22Rv1 (cell line): ENCODE data around the gene ZSCAN30.

Experiments
- H3K27ac ChIP-seq: fragments of 450-650 bp; 2 replicates; pipeline ENCODE4 v1.5.1; 2017
- ZFX ChIP-seq: fragments of 450-650 bp; IDR thresholded peaks from 2 replicates; pipeline ENCODE4 v1.6.1; 2017; ENCODE audit warnings: antibody characterized with exemption, borderline replicate concordance
- TF ChIP-seq, protein P1 (sequence below): fragments of 450-650 bp; IDR thresholded peaks from 2 replicates; pipeline ENCODE4 v1.5.1; 2017; ENCODE audit warnings: mild to moderate bottlenecking

Gene ZSCAN30

DNA sequence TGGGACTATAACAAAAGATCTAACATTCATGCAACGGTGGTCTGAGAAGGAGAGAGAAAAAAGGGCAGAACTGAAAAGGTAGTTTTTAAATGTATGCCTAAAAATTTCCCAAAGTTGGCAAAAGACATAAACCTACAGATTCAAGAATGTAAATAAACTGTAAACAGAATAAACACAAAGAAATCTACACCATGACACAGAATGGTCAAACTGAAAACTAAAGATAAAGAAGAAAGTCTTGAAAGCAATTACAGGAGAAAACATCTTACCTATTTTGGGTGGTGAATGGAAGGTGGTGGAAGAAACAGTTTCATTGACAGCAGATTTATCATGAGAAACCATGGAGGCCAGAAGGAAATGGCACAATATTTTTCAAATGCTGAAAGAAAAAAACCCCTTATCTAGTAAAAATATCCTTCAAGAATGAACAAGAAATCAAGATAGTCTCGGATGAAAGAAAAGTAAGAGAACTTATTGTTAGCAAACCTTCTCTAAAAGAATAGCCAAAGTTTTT, 84.8 kb downstream of the ZSCAN30 start:
- no peak overlapping the region for H3K27ac ChIP-seq
- no peak for TF ChIP-seq ZFX
- TF ChIP-seq, protein P1, sequence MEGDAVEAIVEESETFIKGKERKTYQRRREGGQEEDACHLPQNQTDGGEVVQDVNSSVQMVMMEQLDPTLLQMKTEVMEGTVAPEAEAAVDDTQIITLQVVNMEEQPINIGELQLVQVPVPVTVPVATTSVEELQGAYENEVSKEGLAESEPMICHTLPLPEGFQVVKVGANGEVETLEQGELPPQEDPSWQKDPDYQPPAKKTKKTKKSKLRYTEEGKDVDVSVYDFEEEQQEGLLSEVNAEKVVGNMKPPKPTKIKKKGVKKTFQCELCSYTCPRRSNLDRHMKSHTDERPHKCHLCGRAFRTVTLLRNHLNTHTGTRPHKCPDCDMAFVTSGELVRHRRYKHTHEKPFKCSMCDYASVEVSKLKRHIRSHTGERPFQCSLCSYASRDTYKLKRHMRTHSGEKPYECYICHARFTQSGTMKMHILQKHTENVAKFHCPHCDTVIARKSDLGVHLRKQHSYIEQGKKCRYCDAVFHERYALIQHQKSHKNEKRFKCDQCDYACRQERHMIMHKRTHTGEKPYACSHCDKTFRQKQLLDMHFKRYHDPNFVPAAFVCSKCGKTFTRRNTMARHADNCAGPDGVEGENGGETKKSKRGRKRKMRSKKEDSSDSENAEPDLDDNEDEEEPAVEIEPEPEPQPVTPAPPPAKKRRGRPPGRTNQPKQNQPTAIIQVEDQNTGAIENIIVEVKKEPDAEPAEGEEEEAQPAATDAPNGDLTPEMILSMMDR, result no peak

DNA sequence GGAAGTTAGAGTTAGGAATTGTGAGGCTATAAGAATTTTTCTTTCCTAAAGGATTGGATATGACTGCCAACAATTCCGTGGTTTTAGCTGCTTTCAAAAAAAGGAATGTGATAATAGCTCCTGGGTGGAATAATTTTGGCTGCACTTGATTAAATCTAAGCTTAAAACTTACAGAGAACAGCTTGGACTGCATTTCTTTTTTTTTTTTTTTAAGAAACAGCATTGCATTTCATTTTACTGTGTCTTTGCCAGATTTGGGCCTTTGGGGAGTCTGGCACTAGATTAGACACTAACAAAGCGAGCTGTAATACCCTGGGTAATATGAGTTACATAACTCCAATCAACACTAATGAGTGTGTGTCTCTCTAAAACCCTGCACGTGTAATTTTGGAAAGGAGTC, 87.0 kb downstream of the ZSCAN30 start:
- TF ChIP-seq, protein P1, result no peak
- no peak for TF ChIP-seq ZFX
- no peak overlapping the region for H3K27ac ChIP-seq

DNA sequence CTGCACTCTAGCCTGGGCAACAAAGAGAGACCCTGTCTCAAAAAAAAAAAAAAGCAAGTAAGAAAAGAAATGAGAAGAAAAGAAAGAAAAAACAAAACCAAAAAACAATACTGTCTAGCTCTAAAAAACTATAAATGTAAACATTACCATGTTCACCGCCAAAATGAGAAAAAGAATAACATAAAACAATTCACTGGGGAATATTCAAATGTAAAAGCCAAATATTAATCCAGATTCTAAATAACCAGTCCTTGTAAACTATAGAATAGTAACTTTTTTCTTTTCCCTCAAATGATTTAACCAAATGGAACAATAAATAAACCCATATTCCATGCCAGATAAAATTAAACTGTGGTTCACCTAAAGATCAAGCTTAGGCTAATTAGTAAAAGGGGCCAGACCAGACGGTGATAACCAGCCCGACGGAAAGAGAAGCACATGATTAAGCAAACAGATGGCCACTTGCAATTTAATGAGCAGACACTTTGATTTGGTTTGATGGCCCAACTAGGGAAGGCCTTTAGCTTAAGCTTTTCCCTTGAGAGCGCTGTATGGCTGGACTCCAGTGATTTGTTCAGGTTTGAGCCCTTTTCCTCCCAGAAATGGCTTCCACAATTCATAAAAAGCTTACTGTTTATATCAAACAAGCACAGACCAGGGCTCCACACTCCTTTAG, 88.6 kb downstream of the ZSCAN30 start:
- TF ChIP-seq, protein P1, result no peak
- TF ChIP-seq ZFX, result no peak
- H3K27ac ChIP-seq, result no peak overlapping the region
